SJCRH30 (cell line): ENCODE results near the gene ZWILCH. TPM values are rescaled to one million over a fixed set of nuclear protein-coding genes. Genes with fewer than 3 reads are reported as not detected.

Experiments used
- DNase-seq, 2 experiments: peaks; one replicate each; pipeline ENCODE4 v3.0.0-alpha.2; 2015 to 2020
- H3K27ac ChIP-seq: fragments of 250-450 bp; sonication (Bioruptor Pico); 2 replicates; pipeline ENCODE4 v1.5.1; 2020; ENCODE audit warnings: mild to moderate bottlenecking, moderate library complexity
- H3K27me3 ChIP-seq: fragments of 250-450 bp; sonication (Bioruptor Pico); 2 replicates; pipeline ENCODE4 v1.5.1; 2020; ENCODE audit warnings: mild to moderate bottlenecking, moderate library complexity
- H3K36me3 ChIP-seq: fragments of 250-450 bp; sonication (Bioruptor Pico); 2 replicates; pipeline ENCODE4 v1.5.1; 2020; ENCODE audit warnings: mild to moderate bottlenecking, moderate library complexity
- H3K4me1 ChIP-seq: fragments of 250-450 bp; sonication (Bioruptor Pico); 2 replicates; pipeline ENCODE4 v1.5.1; 2020; ENCODE audit warnings: mild to moderate bottlenecking, moderate library complexity
- H3K4me3 ChIP-seq: fragments of 250-450 bp; sonication (Bioruptor Pico); 2 replicates; pipeline ENCODE4 v1.5.1; 2020; ENCODE audit warnings: mild to moderate bottlenecking, moderate library complexity
- H3K9me3 ChIP-seq: fragments of 250-450 bp; sonication (Bioruptor Pico); replicated peaks from 2 replicates; pipeline ENCODE4 v1.5.1; 2020; ENCODE audit warnings: mild to moderate bottlenecking, moderate library complexity
- total RNA-seq: library from RNA; depleted of rRNA; stranded (reverse); fragments of >200 nt; shearing (Covaris generic); gene quantifications from 2 replicates; pipeline ENCODE4 v1.2.3, GENCODE V29; 2014

ZWILCH gene
- total RNA-seq, 1 experiment from 2014 or later, result 61.8 TPM

DNA sequence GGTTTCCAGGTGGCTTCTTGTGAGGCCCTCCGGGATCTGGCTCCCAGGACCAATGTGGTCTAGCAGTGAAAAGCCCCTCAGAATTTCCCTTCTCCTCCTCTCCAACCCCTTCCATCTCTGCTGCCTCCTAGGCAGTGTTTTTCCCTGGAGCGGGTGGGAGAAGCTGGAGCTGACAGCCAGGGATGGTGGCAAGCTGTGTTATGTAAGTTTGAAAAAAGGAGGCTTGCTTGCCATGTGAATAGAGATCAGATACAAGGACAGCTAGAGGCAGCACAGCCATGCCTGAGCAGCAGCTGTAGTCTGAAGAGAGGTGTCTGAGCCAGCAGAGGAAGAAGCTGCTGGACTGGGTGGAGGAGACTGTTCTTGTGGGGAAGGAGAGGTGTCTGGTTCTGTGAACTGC lies 28.1 kb upstream of the ZWILCH start:
- H3K9me3 ChIP-seq, result no peaks in the 10 kb centered on the region
- H3K27me3 ChIP-seq, result no peaks in the 10 kb centered on the region
- no peak for DNase-seq
- peaks cover 10% of the 10 kb centered on the region for H3K36me3 ChIP-seq
- peaks cover 25% of the 10 kb centered on the region for H3K4me1 ChIP-seq
- H3K4me3 ChIP-seq, result no peak overlapping the region
- no peak overlapping the region for H3K27ac ChIP-seq

- H3K4me1 ChIP-seq, result peaks cover 23% of the 10 kb centered on the region
- H3K4me3 ChIP-seq, result no peak overlapping the region
- peaks cover 19% of the 10 kb centered on the region for H3K36me3 ChIP-seq
- no peak overlapping the region for H3K27ac ChIP-seq
- no peaks in the 10 kb centered on the region for H3K27me3 ChIP-seq
- no peaks in the 10 kb centered on the region for H3K9me3 ChIP-seq
- no peak for DNase-seq
Observed at GRCh38 chr15:66480267-66480666, 24.9 kb upstream of the ZWILCH start.

GRCh38 chr15:66481107-66481856 lies 23.8 kb upstream of the ZWILCH start:
- Histone ChIP-seq H3K4me1 (peaks cover 23% of the 10 kb centered on the region), H3K9me3 (no peaks in the 10 kb centered on the region), H3K27me3 (no peaks in the 10 kb centered on the region), H3K4me3 (no peak overlapping the region), H3K27ac (peak overlapping the region; percentile 10; the same call in 1 of the 2 replicates), H3K36me3 (peaks cover 21% of the 10 kb centered on the region)
- peak; percentile 43 to 51 for DNase-seq

GRCh38 chr15:66482539-66482938 lies 22.6 kb upstream of the ZWILCH start:
- H3K36me3 ChIP-seq, result peaks cover 33% of the 10 kb centered on the region

DNA sequence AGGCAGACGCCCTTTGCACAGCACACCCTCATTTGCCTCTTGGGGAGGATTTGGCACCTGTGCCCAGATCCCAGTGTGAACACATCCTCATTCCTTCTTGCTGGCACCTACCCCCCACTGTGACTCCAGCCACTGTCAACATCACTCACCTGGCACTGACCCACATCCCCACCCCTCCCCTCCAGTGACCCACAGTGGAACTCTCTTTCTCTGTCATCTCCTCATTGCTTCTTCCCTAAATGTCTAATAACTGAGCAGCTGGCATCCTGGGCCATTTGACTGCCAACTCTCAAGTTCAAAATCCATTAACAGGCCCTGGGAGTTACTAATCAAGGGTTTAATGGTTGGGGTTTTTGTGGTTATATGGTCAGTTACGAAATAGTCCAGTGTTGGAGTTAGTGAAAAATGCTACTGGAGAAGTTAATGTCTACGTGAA lies 22.0 kb upstream of the ZWILCH start:
- Histone ChIP-seq H3K4me3 (no peak overlapping the region), H3K9me3 (no peaks in the 10 kb centered on the region), H3K36me3 (peaks cover 39% of the 10 kb centered on the region), H3K4me1 (peaks cover 23% of the 10 kb centered on the region), H3K27me3 (no peaks in the 10 kb centered on the region), H3K27ac (peak overlapping the region; percentile 7)
- DNase-seq, result peak; percentile 52 to 72

More at GRCh38 chr15:66482539-66482938, 22.6 kb upstream of the ZWILCH start:
- Histone ChIP-seq H3K27me3 (no peaks in the 10 kb centered on the region), H3K4me3 (no peak overlapping the region), H3K9me3 (no peaks in the 10 kb centered on the region), H3K4me1 (peaks cover 23% of the 10 kb centered on the region), H3K27ac (peak overlapping the region; percentile 7)
- DNase-seq, result no peak

DNA sequence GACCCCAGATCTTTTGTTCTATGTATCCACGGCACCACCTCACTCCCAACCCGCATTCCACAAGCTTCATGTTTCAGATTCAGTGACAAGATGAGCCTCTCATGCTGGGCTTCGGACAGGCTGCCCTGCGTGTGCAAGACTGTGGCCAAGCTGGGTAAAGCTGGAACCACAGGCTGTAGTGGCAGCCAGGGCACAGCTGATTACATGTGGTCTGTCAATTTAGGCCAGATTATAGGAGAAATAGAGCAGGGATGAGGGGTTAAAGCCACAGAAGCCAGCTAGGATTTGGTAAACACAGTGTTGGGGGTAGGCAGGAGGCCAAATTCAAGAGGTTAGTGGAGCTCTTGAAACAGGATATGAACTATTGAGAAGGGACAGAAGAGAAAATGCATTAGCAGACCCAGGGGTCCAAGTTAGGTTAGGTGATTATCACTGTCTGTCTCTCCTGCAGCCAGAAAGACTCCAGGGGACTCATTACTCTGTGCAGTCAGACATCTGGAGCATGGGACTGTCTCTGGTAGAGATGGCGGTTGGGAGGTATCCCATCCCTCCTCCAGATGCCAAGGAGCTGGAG lies 20.5 kb upstream of the ZWILCH start:
- Histone ChIP-seq H3K27ac (no peak overlapping the region), H3K27me3 (no peaks in the 10 kb centered on the region), H3K36me3 (peaks cover 46% of the 10 kb centered on the region), H3K4me3 (no peak overlapping the region), H3K4me1 (peaks cover 23% of the 10 kb centered on the region), H3K9me3 (no peaks in the 10 kb centered on the region)
- DNase-seq, result peak; percentile 14 to 52

DNA sequence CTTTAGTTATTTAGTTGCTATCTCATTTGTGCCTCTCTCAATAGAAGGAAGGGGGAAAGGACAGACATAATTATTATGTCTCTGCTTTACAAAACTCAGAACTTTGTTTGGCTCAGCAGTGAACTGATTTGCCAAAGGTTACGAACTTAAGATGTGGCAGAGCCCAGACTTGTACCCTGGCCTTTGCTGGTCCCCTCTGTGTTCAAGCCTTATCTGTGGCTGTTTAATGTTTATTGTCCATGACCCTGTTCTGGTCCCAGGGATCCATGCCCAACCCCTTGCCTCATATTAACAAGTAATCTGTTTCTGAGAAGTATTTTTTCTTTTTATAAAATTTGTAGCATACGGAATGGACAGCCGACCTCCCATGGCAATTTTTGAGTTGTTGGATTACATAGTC lies 18.2 kb upstream of the ZWILCH start:
- no peaks in the 10 kb centered on the region for H3K27me3 ChIP-seq
- H3K36me3 ChIP-seq, result peaks cover 50% of the 10 kb centered on the region
- no peak for DNase-seq
- no peak overlapping the region for H3K27ac ChIP-seq
- no peak overlapping the region for H3K4me3 ChIP-seq
- no peaks in the 10 kb centered on the region for H3K9me3 ChIP-seq
- H3K4me1 ChIP-seq, result peaks cover 11% of the 10 kb centered on the region

DNA sequence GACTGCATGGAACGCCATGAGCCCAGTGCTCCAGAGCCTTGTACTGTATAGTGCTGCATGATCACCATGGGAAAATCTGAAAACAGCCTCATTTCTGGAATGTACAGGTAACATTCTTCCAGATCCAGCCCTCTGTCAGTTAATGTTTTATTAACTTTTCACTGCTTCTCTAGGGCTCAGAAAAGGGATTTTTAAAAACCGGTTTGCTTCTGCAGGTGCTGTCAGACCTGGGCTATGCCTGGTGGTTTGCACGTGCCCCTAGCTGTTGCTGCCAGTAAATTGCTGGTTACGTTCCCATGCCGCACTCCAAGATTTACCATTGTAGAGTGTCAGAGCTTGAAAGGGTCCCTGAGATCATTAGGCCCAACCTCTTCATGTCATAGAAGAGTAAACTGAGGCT lies 16.6 kb upstream of the ZWILCH start:
- Histone ChIP-seq H3K36me3 (peaks cover 57% of the 10 kb centered on the region), H3K4me3 (no peak overlapping the region), H3K4me1 (peaks cover under 1% of the 10 kb centered on the region; the same call in 1 of the 2 replicates), H3K9me3 (no peaks in the 10 kb centered on the region), H3K27ac (no peak overlapping the region), H3K27me3 (no peaks in the 10 kb centered on the region)
- no peak for DNase-seq

GRCh38 chr15:66489179-66489791 lies 15.8 kb upstream of the ZWILCH start:
- H3K9me3 ChIP-seq, result no peaks in the 10 kb centered on the region
- peaks cover 58% of the 10 kb centered on the region for H3K36me3 ChIP-seq
- no peak overlapping the region for H3K27ac ChIP-seq
- no peak for DNase-seq
- no peak overlapping the region for H3K4me3 ChIP-seq
- H3K4me1 ChIP-seq, result no peaks in the 10 kb centered on the region
- no peaks in the 10 kb centered on the region for H3K27me3 ChIP-seq

DNA sequence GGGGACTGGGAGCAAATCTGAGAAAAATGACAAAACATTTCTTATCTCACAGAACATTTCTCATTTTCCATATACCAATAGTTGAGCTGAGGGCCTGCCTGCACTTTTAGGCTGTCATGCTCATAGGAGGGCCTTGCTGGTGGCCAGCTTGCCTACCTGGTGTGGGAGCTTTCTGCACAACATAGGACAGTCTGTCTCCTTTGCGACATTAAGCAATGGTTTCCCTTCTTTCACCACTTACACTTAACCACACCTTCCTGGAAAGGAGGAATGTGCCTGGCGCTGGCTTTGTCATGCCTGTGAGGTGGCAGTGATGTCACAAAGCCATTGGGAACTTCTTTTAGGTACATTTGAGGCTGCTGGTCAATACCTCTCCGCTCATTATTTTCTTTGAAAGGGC lies 13.3 kb upstream of the ZWILCH start:
- Histone ChIP-seq H3K27ac (no peak overlapping the region), H3K4me3 (no peak overlapping the region), H3K36me3 (peaks cover 60% of the 10 kb centered on the region), H3K4me1 (no peaks in the 10 kb centered on the region), H3K27me3 (no peaks in the 10 kb centered on the region), H3K9me3 (no peaks in the 10 kb centered on the region)
- DNase-seq, result no peak

DNA sequence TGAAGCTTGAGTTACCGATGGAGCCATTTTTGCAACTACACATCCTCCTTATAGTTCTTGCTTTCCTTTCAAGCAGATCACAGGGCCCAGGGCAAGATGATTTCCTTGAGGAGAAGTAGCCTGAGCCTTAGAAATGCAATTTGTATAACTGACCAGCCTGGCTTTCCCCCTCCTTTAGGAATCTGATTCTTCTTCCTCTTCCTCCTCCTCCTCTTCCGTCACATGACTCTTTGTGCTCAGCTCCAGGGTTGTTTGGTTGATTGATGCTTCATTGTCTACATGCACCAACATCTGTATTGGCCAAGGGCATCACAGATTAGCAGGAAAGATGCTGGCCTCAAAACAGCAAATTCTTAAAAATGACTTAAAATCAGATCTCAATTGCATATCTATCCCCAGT lies 10.9 kb upstream of the ZWILCH start:
- DNase-seq, result no peak
- Histone ChIP-seq H3K4me3 (no peak overlapping the region), H3K36me3 (peaks cover 59% of the 10 kb centered on the region), H3K4me1 (no peaks in the 10 kb centered on the region), H3K9me3 (no peaks in the 10 kb centered on the region), H3K27me3 (no peaks in the 10 kb centered on the region), H3K27ac (no peak overlapping the region)

- Histone ChIP-seq H3K27ac (peak overlapping the region; percentile 43), H3K27me3 (no peaks in the 10 kb centered on the region), H3K4me3 (peak overlapping the region; percentile 57), H3K9me3 (no peaks in the 10 kb centered on the region), H3K36me3 (peaks cover 79% of the 10 kb centered on the region), H3K4me1 (peaks cover 1% of the 10 kb centered on the region; the same call in 1 of the 2 replicates)
- DNase-seq, result no peak
Observed at GRCh38 chr15:66496951-66497501, 8.1 kb upstream of the ZWILCH start.

GRCh38 chr15:66497502-66498455 lies 7.3 kb upstream of the ZWILCH start, which contains the start of gene SNAPC5:
Gene SNAPC5, minus strand, starts transcription at chr15:66497762. Its CDS starts 31 bp downstream, at chr15:66497731.
- peak; percentile 94 for DNase-seq

More at GRCh38 chr15:66497502-66498455, 7.3 kb upstream of the ZWILCH start, which contains the start of gene SNAPC5:
- Histone ChIP-seq H3K4me3 (peak within 1 kb of the TSS; percentile 57), H3K4me1 (peaks cover 9% of the 10 kb centered on the region; the same call in 1 of the 2 replicates), H3K36me3 (peaks cover 79% of the 10 kb centered on the region), H3K9me3 (no peaks in the 10 kb centered on the region), H3K27me3 (no peaks in the 10 kb centered on the region), H3K27ac (peak within 1 kb of the TSS; percentile 43)
